Colonic mucosa (tissue), 4 donors: ENCODE results near the gene STAT1. TPM values are rescaled to one million over a fixed set of nuclear protein-coding genes. Genes with fewer than 3 reads are reported as not detected.

Experiments used
- DNase-seq: peaks from one replicate; pipeline ENCODE4 v3.0.0-alpha.2; 2020
- H3K27ac ChIP-seq: fragments of 200-600 bp; one replicate; pipeline ENCODE4 v1.8.0; 2021
- H3K27me3 ChIP-seq: fragments of 200-600 bp; one replicate; pipeline ENCODE4 v1.8.0; 2021
- H3K36me3 ChIP-seq: fragments of 200-600 bp; one replicate; pipeline ENCODE4 v1.8.0; 2021
- H3K4me1 ChIP-seq: fragments of 200-600 bp; one replicate; pipeline ENCODE4 v1.8.0; 2021; ENCODE audit warnings: mild to moderate bottlenecking
- H3K4me3 ChIP-seq: fragments of 200-600 bp; one replicate; pipeline ENCODE4 v1.8.0; 2021
- H3K9ac ChIP-seq, 2 donors: one replicate each; pipeline ENCODE4 v1.7.0; 2013; ENCODE audit warnings: control low read depth in 2 of 2, low read depth in 2 of 2, low read length in 2 of 2
- H3K9me3 ChIP-seq: fragments of 200-600 bp; one replicate; pipeline ENCODE4 v1.8.0; 2021
- CTCF ChIP-seq: fragments of 200-600 bp; IDR thresholded peaks from one replicate; pipeline ENCODE4 v1.8.0; 2022; ENCODE audit warnings: antibody characterized with exemption, mild to moderate bottlenecking
- intact Hi-C: fragments of 100-400 bp; cut with DNase I; formaldehyde crosslinking; loops from one replicate; pipeline ENCODE4 v1.14.1; 2022
- total RNA-seq, 2 donors: library from RNA; stranded (reverse); fragmentation: NEBNext Ultra II Directional in 1 of 2; extraction: Animal tissue kit (Norgen Biotek cat#: 25700) in 1 of 2; gene quantifications; one replicate each; pipeline ENCODE4 v1.2.1, GENCODE V29; 2021
- donor health status: healthy.
- donor health status: DM: no; HTN: no; CAD: no.
- donor health status: DM: no; HTN: no; CAD: no.

STAT1 gene
- total RNA-seq, 2 donors from 2014 or later: 52.7 to 58.3 TPM

- Histone ChIP-seq H3K9ac (no peak overlapping the region), H3K4me1 (no peaks in the 10 kb centered on the region), H3K27me3 (no peaks in the 10 kb centered on the region), H3K4me3 (no peak overlapping the region), H3K27ac (no peak overlapping the region), H3K9me3 (no peaks in the 10 kb centered on the region), H3K36me3 (no peaks in the 10 kb centered on the region)
- intact Hi-C loops: no loop called here
- no peak for TF ChIP-seq CTCF
- no peak for DNase-seq
These were observed 34.1 kb upstream of the STAT1 start for GRCh38 chr2:191048073-191048472.

- Histone ChIP-seq H3K9me3 (no peaks in the 10 kb centered on the region), H3K9ac (no peak overlapping the region), H3K27me3 (no peaks in the 10 kb centered on the region), H3K4me1 (no peaks in the 10 kb centered on the region), H3K36me3 (no peaks in the 10 kb centered on the region), H3K4me3 (no peak overlapping the region), H3K27ac (no peak overlapping the region)
- no peak for DNase-seq
- TF ChIP-seq CTCF: no peak
- intact Hi-C loops: no loop called here
These were observed 31.2 kb upstream of the STAT1 start for GRCh38 chr2:191045141-191045540.

GRCh38 chr2:191043438-191043837 is 29.5 kb upstream of the STAT1 start:
- DNase-seq: no peak
- H3K27me3 ChIP-seq: no peaks in the 10 kb centered on the region
- no peak for TF ChIP-seq CTCF
- no peaks in the 10 kb centered on the region for H3K9me3 ChIP-seq
- H3K4me3 ChIP-seq: no peak overlapping the region
- H3K36me3 ChIP-seq: no peaks in the 10 kb centered on the region
- no peak overlapping the region for H3K9ac ChIP-seq
- intact Hi-C loops: no loop called here
- no peaks in the 10 kb centered on the region for H3K4me1 ChIP-seq
- no peak overlapping the region for H3K27ac ChIP-seq

- Histone ChIP-seq H3K4me1 (no peaks in the 10 kb centered on the region), H3K27ac (no peak overlapping the region), H3K27me3 (no peaks in the 10 kb centered on the region), H3K9me3 (no peaks in the 10 kb centered on the region), H3K36me3 (no peaks in the 10 kb centered on the region), H3K9ac (no peak overlapping the region), H3K4me3 (no peak overlapping the region)
- no peak for TF ChIP-seq CTCF
- intact Hi-C loops: no loop called here
- peak; percentile 42 for DNase-seq
These were observed 27.6 kb upstream of the STAT1 start for GRCh38 chr2:191041418-191042161.

GRCh38 chr2:191039616-191040015 is 25.6 kb upstream of the STAT1 start:
- Histone ChIP-seq H3K9ac (no peak overlapping the region), H3K36me3 (no peaks in the 10 kb centered on the region), H3K4me1 (no peaks in the 10 kb centered on the region), H3K4me3 (no peak overlapping the region), H3K27me3 (no peaks in the 10 kb centered on the region), H3K27ac (no peak overlapping the region), H3K9me3 (no peaks in the 10 kb centered on the region)
- TF ChIP-seq CTCF: no peak
- intact Hi-C loops: no loop called here
- no peak for DNase-seq
